Measurements from ENCODE around the gene TMEM256. TPM values are rescaled to one million over a fixed set of nuclear protein-coding genes. Genes with fewer than 3 reads are reported as not detected.

The TMEM256 gene
- total and polyA plus RNA-seq, 9 of the 15 experiments (the other 6 are each of a cell fraction or from before 2014, with no cell fraction given): 43.4 to 177 (median 68.5) TPM

GRCh38 chr17:7436556-7437368, 32.9 kb upstream of the TMEM256 start:
- H3K4me1 ChIP-seq (replicated peaks in 1 of 2; ENCODE audit: control insufficient read depth in 2 of 2, insufficient read depth in 2 of 2, low read length in 2 of 2): peaks cover 17 to 60% of the 10 kb centered on the region in 2 experiments; a peak in 4 of 5 replicates
- intact Hi-C loops (cut with micrococcal nuclease): loop anchor here (5.0 kb wide), 2 partner anchors 34 to 46 kb away; partner anchors contain the start of genes POLR2A, SLC35G6 and TMEM256

More at GRCh38 chr17:7436556-7437368, 32.9 kb upstream of the TMEM256 start:
- no peak for FAIRE-seq
- in situ Hi-C loops (cut with MboI): no loop called here
- ATAC-seq: no peak
- Histone ChIP-seq H3K27ac (ENCODE audit: extremely low read depth, low read depth, low read length) (peak overlapping the region; percentile 75; the same call in 2 of the 3 replicates), H4K20me1 (replicated peaks; ENCODE audit: control insufficient read depth, insufficient read depth, low read length) (no peaks in the 10 kb centered on the region), H3K9me3 (replicated peaks; ENCODE audit: control insufficient read depth, insufficient read depth, low read depth, low read length) (no peaks in the 10 kb centered on the region), H3K9me1 (ENCODE audit: control insufficient read depth, insufficient read depth, low read length) (peaks cover 2% of the 10 kb centered on the region), H3K79me2 (ENCODE audit: control insufficient read depth, insufficient read depth, low read length) (peaks cover 7% of the 10 kb centered on the region; the same call in 2 of the 3 replicates), H3K36me3 (ENCODE audit: control insufficient read depth, insufficient read depth, low read length) (no peaks in the 10 kb centered on the region), H3K4me3 (peak overlapping the region; percentile 64), H2AFZ (ENCODE audit: low read depth, low read length) (no peak overlapping the region), H3K9ac (ENCODE audit: insufficient read depth in 1 of 2, low read depth in 2 of 2, low read length in 2 of 2) (peak overlapping the region; percentile 64 to 90), H3K27me3 (ENCODE audit: control insufficient read depth in 2 of 2, insufficient read depth in 2 of 2, low read length in 2 of 2) (no peaks in the 10 kb centered on the region), H3K4me2 (ENCODE audit: insufficient read depth, low read length) (peak overlapping the region; percentile 90)
- no peak for TF ChIP-seq FOXA1 (IDR thresholded peaks at IDR 0.05; ENCODE audit: borderline replicate concordance)
- TF ChIP-seq ATF3 (IDR thresholded peaks at IDR 0.05): peak; percentile 34; the same call in 1 of the 2 replicates
- no peak for TF ChIP-seq ATF3 (CRISPR knock-in tag; conservative IDR thresholded peaks at IDR 0.05)
- TF ChIP-seq CREM (IDR thresholded peaks at IDR 0.05; ENCODE audit: low read depth): 0 out of 2 replicates have a peak, but pooled peaks have one; percentile 9
- BruUV-seq (replicated peaks): no TSS peak
- CTCF ChIA-PET (ENCODE audit: low intra/inter-chr PET ratio): no interaction called here
- POLR2A ChIA-PET: interaction anchor here (4.2 kb wide), 1 partner anchor 48 kb away, joined by 21 read pairs; the partner anchor contains the start of gene POLR2A
- no peak for DNase-seq (ENCODE audit: extremely low read depth in 1 of 4, low spot score in 3 of 4)
- WGBS (ENCODE audit: insufficient coverage, low coverage, missing lambda C conversion rate): 96% methylated on average over 14 of the region's 92 CpGs
